Activated CD4-positive, alpha-beta T cell treated with anti-CD3 and anti-CD28 coated beads, Interleukin-2, Interleukin-4, amounts not matched to agents 100 ng/mL and 50 ng/mL, durations not matched to agents 16 hours and 8 hours (primary cell): Measurements from ENCODE around the gene LITAF.
"Not testable (repeated sequence)": the region's sequence is repeated elsewhere in the genome, so short reads cannot be mapped to it uniquely, and the experiment has no call there.

Source experiments
- DNase-seq: peaks from one replicate; pipeline ENCODE4 v3.0.0-alpha.2; 2020; ENCODE audit warnings: low spot score

Gene LITAF

DNA sequence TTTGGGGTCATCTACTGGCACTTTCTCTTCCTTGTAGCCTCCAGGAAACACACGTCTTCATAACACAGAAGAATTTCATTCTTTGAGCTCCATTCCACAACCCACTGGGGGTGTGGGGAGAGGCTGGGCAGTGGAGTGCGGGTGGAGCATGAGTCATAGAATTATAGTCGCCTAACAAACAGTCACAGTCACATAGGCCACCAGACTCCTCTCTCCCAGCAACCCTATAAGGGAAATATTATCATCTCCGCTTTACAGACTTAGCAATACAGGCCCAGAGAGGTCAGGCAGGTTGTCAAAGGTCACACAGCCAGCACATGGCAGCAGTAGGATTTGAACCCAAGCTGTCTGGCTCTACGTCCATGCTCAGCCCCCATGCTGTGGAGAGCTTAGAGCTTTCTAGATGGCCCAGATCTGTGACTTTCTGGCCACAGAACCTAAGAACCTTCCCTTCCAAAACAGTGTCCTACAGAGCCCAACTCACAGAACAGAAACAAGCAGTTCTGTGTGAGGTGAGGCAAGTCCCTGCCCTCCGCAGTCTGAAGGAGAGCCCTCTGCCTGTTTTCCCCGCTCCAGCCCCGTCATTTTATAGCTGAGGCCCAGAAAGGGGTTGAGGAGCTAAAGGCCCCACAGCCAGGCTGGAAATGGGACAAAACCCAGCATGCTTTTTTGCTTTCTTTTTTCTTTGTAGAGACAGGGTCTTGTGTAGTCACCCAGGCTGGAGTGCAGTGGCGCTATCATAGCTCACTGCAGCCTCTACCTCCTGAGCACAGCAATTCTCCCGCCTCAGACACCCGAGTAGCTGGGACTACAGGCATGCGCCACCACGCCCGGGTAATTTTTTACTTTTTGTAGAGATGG is 10.7 kb upstream of the LITAF start:
- DNase-seq: no peak

DNA sequence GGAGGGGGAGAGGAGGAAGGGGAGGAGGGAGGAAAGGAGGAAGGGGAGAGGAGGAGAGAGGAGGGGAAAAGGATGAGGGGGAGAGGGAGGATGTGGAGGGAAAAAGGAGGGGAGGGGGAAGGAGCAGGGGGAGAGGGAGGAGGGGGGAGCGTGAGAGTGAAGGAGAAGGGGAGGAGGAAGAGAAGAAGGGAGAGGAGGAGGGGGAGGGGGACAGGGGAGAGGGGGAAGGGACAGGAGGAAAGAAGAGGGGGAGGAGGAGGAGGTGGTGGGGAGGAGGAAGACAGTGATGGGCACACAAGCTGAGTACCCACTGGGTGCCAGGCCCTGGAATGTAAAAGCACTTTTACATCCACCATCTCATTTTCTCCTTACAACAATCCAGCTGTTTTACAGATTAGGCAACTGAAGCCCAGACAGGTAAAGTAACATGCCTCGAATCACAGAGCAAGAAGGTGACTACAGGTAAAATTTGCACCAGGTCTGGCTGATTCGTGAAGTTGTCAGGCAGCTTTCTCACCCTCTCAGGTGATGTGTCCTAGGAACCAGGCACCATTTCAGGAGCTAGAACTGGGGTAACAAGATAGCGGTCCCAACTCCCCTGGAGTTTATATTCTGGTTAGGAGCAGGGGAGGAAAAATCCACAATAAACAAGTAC is 10.0 kb upstream of the LITAF start:
- no peak for DNase-seq

DNA sequence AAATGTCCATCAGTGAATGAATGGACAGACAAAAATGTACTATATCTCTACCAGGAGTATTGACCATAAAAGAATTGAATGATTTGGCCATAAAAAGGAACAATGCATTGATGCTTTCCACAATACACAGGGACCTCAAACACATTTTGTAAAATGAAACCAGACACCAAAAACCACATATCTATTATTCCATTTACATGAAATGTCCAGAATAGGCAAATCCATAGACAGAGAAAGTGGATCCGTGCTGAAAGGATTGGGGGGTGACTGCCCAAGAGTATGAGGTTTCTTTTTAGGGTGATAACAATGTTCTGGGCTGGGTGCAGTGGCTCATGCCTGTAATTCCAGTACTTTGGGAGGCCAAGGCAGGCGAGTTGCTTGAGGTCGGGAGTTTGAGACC is 6.9 kb upstream of the LITAF start:
- DNase-seq: no peak

DNA sequence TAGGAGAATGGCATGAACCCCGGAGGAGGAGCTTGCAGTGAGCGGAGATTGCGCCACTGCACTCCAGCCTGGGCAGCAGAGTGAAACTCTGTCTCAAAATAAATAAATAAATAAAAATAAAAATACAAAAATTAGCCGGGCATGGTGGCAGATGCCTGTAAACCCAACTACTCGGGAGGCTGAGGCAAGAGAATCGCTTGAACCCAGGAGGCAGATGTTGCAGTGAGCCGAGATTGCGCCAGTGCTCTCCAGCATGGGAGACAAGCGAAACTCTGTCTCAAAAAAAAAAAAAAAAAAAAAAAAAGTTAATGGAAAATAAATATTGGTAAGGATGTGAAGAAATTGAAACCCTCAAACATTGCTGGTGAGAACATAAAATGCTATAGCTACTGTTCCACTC is 6.4 kb upstream of the LITAF start:
- not testable (repeated sequence) for DNase-seq

DNA sequence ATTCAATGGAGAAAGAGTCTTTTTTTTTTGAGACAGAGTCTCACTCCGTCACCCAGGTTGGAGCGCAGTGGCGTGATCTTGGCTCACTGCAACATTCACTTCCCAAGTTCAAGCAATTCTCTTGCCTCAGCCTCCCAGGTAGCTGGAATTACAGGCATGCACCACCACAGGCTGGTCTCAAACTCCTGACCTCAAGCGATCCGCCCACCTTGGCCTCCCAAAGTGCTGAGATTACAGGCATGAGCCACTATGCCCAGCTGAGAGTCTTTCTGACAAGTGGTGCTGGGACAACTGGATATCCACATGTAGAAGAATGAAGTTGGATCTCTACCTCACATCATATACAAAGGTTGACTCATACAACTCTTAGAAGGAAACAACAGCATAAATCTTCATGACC is 4.9 kb upstream of the LITAF start:
- not testable (repeated sequence) for DNase-seq

DNA sequence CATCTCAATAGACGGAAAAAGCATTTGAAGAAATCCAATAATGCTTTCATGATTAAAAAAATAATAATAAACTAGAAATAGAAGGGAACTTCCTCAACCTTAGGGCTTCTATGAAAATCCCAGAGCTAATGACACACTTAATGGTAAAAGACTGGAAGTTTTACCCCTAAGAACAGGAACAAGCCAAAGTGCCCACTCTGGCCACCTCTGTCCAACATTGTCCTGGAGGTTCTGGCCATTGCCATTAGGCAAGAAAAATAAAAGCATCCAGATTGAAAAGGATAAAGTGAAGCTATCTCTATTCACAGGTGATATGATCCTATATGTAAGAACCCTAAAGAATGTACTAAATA is 2.5 kb upstream of the LITAF start:
- no peak for DNase-seq

DNA sequence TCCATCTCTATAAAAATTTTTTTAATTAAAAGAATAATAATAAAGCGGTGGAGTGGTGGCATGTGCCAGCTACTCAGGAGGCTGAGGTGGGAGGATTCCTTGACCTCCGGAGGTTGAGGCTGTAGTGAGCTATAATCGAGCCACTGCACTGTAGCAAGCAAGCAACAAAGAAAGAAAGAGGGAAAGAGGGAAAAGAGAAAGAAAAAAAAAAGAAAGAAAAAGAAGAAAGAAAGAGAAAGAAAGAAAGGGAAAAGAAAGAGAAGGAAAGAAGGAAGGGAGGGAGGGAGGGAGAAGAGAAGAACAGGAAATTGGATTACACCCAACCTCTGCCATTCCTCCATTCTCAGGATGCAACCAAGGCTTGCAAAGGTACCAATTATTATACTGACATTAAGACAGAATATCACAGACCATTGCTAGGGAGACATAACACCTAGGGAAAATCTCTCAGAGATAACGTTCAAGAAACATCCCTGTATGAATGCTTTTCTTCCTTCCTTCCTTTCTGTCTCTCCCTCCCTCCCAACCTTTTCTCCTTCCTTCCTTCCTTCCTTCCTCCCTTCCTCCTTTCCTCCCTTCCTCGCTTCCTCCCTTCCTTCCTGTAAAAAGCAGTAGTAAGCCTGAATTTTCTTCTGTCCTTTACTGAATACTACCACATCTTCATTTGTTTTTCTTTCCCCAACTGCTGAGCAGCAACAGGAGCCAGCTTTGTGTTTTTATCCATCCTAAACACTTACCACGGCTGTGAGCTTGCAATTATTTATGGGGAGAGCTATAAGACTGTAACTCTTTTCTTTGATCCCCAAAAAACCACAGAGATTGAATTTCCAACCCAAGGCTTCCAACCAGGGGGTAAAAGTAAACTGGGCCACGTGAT is 1.8 kb upstream of the LITAF start:
- no peak for DNase-seq

DNA sequence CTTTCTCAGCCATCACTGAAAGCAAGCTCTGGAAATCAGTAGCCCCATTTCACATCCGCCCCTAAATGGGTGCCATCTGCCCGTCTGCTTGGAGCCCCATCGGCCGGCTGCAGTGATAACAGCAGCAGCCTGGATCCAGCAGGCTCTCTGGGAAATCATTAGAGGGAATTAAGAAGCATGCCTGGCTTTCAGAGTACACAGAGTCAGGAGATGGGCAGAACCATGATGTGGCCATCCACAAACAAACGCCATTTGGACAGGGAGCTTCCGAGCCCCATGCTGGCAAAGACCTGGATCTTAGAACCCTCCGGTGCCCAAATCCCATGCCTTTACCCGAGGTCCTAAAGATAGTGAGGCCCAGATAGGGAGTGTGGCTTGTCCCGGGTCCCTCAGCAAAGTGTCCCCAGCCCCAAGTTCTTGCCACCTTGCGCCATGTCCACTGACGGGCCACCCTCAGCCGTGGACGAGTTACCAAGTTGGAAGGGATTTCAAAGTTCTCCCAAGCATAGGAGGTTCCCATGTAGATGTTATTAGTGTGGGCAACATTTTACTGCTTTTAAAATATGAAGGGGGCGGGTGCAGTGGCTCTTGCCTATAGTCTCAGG is 1.0 kb upstream of the LITAF start:
- no peak for DNase-seq

DNA sequence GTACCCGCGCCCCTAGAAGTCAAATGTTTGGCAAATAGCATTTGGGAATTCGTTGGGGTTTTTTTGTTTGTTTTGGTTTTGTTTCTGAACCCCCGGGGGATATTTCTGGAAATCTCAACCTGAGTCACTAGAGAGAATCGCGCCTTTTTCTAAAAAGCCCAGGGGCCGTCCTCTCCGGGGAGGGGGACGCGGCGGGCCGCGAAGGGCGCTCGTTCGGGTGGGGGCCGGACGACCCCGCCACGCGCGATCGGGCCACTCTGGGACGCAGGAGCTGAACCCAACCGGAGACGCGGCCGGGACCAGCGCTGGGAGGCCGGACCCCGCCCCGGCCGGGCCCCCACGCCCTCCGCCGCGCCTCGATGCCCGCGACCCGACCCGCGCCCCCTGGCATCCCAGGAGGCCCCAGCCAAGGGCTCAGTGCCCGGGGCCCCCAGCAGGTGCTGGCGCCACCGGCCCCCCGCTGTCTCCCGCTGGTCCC is 302 bp downstream of the LITAF start:
- no peak for DNase-seq

DNA sequence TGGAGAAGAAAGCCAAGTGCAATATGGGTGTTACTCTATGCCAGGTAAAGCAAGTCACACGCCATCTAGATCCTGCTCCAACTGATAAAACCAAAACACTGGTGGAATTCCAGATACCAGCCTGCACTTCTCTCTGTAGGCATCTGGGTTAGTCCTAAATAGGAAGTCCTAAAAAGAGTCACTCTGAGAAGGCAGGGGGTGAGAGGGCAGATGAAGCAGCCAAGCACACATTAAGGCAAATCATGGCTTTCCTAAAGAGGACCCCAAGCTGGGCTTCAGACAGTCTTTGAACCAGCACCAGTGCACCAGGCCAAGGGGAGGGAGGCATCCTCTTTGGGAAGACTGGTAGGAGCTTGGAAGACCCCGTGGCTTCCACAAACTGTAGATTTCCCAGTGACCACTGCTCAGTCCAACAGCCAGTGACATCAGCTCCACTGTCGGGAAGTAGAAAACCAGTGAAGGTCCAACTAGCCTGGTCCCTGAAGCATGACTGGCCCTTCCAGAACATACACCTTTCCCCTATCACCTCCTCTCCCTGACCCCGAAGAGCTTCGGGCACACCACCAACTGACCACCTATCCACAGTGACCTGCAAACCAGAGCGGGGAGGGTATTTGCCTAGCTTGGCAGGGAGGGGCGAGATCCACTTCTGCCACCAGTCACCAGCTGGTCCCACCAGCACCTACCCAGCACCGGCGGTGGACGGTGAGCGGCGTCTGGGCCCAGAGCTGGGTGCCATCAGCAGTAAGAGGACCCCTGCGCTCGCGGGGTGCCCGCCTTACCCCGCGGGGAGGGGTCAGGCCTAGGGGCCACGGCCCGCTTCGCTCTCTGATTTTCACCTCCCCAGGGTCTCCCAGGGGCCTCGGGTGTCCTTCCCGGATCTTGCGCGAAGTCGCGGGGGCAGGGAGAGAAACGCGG is 1.0 kb downstream of the LITAF start:
- no peak for DNase-seq

DNA sequence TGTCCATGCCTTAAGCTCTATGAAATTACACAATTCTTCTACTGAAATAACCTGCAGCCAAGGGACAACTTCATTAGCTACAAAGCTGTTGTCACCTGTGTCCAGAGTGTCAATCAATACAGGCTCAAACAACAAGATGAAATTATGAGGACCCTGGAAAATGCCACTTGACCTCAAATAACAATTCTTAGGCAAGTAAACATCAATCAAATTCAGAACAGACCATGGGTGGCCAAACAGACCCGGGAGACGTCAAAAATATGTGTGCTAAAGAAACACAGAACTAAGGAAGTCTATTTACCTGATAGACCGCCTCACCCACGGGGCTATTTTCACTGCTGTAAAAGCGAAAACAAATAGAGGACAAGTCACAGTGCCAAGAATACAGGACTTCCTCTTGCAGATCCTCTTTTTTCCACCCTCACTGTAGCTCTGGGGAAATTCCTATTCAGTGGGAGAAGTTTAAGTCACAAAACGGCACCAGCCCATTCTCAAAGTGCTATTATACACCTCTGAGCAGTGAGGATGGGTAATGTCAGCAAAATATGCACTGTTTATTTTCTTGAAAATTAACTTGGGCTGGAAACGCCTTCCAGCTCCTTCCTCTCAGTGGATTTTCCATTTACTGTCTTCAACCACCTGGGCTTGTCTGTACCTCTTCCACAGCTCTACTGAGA is 2.7 kb downstream of the LITAF start:
- DNase-seq: no peak

DNA sequence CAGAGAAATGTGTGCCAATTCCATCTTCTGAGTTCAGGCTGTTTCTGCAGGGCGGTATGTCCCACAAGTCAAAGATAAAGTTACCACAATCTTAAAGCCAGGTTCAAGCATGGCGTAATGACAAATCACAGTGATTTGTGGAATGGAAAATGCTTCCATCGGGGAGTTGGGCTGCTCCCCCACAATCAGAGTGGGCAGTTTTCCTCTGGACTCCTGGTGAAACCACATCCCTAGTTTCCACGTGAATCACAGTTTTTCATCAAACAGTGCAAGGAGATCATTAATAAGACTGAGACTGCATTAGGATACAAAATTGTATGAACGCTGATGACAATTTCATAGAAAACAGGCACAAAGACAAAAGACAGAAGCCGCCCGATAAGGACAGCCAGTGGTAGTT is 3.6 kb downstream of the LITAF start:
- no peak for DNase-seq

DNA sequence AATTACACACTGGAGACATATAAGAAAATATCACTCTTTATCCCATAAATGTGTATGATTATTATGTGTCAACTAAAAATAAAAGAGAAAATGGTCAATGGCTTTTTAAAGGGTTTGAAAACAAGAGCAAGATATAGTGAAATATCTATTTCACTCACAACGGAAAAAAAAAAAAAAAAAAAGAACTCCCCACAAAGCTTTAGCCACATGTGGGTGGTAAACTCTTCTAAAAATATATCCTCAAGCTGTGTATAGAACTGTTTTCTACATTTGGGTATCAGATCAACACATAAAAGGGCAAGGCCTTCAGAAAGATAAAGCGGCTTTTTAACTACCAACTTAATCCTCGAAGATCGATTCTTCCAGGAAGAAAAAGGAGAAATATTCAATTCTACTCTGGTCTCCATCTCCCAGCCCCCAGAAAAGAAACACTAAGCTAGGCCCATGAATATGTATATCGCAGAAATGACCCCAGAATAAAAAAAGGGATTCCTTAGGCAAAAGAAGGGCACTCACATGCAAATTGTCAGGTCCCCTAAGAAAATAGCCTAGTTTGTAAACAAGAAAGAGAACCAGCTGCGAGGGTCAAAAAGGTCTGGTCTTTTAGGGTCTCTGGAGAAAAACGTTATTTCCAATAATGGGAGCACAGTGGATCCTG is 4.4 kb downstream of the LITAF start:
- no peak for DNase-seq

DNA sequence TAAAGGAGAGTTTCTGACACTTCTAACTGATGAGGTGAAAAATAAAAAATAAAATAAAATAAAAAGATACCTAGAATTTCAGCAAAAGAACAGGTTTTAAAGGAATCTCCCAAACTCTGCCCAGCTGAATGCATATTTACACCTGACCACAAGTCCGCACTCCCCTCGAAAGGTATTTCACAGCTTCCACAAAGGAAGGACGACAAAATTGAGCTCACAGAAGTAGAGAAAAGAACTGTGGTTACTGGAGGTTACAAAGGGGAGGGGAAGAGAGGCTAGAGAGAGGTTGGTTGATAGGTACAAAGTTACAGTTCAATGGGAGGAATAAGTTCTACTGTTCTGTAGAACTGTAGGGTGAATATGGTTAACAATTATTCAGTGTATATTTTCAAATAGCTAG is 5.0 kb downstream of the LITAF start:
- no peak for DNase-seq

DNA sequence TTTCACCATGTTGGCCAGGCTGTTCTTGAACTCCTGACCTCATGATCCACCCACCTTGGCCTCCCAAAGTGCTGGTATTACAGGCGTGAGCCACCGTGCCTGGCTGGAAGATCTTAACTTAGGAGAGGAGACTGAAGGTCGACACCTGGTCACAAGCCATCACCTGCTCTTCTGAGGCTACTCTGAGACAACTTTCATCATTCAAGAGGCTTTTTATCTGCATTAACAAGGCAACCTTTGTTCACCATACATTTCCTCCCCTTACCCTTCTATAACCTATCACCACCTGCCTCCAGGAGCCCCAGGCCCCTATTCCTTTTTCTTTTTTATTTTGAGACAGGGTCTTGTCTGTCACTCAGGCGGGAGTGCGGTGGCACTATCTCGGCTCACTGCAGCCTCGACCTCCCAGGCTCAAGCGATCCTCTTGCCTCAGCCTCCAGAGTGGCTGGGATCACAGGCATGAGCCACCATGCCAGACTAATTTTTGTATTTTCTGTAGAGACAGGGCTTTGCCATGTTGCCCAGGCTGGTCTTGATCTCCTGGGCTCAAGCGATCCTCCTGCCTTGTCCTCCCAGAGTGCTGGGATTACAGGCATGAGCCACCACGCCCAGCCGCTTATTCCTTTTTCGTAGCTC is 6.2 kb downstream of the LITAF start:
- no peak for DNase-seq

DNA sequence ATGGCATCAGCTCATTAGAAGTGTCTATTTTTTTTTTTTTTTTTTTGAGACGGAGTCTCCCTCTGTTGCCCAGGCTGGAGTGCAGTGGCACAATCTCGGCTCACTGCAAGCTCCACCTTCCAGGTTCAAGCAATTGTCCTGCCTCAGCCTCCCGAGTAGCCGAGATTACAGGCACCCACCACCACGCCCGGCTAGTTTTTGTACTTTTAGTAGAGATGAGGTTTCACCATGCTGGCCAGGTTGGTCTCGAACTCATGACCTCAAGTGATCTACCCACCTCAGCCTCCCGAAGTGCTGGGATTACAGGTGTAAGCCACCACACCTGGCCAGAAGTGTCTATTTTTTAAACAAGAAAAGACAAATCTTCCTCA is 9.4 kb downstream of the LITAF start:
- DNase-seq: not testable (repeated sequence)

DNA sequence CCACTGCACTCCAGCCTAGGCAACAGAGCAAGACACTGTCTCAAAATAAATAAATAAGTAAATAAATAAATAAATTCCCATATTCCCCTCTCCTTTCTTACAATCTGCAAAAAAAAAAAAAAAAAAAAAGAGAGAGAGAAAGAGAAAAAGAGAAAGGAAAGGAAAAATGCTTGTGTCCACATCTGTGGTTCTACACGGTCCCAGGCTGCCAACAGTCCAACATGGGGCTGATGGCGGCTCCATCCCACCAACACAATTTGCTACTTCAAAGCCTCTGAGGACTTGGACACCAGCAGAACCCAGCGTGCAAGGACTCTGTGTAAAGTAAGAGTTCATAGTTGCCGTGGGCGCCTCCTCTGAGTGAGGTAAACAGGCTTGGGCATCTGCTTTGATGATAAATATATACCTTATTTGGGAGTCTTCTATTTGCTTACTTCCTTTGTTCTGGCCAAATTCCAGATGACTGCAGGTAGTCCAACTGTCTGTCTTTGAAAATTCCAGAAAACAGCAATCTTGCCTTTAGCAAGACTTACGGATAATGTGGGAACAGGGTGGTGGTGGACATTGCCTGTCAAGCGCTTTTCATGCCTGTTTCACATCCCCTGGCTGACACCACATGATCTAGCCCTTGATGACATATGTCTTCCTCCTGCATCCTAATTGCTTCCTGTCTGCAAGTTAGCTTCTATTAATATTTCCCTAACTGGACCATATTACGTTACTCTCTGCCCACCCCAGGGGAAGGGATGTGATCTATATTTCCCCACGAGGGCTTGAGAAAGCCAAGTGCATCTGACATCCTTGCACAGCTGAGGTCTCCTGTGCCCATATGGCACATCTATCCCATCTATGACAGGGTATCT is 10.1 kb downstream of the LITAF start:
- DNase-seq: no peak

DNA sequence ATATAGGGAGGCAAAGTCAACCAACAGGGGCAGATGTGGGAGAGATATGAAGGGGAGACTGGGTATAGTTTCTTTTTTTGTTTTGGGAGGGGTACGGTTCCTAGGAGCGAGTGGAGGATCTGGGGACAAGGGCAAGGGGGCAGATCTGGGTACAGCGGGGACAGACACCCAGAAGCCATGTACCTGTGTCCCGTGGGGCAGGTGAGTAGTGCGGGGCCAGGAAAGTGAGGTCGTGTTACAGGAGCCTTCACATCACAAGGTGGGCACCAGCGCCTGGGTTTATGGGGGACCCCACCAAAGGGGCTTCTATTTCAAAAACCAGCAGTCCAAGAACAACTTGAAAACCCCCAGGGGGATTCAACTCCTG is 11.5 kb downstream of the LITAF start:
- no peak for DNase-seq
